ENCODE data around the gene PACS1.
"Not testable (repeated sequence)": the region's sequence is repeated elsewhere in the genome, so short reads cannot be mapped to it uniquely, and the experiment has no call there.

The PACS1 gene

GRCh38 chr11:66230978-66231377, 160.9 kb downstream of the PACS1 start:
- no peak for DNase-seq

DNA sequence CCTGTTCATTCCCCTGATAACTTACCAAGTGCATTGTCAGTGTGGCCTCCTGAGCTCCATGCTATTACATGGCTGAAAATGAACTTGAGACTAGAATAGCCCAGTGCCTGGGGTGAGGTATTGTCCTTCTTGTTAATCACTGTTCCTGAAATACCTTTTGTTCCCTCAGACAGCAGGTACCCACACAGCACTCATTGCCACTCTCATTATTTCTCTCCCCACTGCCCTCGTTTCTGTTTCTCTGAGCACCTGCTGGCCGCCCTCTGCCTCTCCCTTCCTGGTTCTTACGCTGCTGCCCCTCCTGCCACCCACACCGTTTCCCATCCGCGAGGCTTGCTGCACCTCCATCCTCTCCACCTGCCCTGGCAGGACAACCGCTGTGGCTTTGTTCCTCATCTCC, 161.5 kb downstream of the PACS1 start:
- DNase-seq: no peak

- no peak for DNase-seq
Observed at GRCh38 chr11:66232769-66233168, 162.7 kb downstream of the PACS1 start.

DNA sequence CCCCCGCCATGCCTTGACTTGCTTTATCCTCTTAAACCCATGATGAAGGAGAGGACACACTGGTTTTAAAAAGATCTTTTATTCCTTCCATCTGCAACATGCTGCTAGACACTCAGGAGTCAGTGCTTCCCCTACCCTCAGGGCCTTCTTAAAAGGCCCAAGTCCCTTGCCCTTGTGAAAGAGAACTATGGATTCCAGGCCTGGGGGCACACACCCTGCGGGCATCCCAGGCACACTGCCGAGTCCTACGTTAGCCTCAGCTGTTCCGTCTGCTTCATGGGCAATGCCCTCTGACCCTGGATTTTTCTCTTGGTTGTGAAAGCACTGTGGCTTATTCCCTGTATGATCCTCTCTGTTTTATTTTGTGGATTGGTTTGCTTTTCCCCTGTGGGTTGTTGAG, 163.2 kb downstream of the PACS1 start:
- no peak for DNase-seq

- no peak for DNase-seq
Observed at GRCh38 chr11:66235141-66235540, 165.1 kb downstream of the PACS1 start.

DNA sequence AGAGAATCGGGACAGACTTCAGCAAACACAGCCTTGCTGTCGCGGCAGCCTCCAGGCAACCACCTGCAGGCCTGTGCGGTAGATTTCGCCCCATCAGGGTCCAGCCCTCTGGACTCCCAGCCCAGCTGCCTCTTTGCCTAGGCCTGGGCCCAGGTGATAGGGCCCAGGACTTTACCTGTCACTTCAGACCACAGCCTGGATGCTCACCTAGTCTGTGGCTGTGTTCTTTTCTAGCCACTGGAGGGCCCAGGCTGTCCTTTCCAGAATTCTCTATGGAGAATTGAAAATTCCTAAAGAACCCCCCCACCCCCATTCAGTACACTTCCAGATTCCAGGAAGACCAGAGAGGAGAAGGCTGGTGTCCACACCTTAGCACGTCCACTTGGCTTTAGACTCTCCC, 167.8 kb downstream of the PACS1 start:
- no peak for DNase-seq

- no peak for DNase-seq
Observed at GRCh38 chr11:66238786-66239413, 168.8 kb downstream of the PACS1 start.

GRCh38 chr11:66239511-66239910, 169.4 kb downstream of the PACS1 start:
- no peak for DNase-seq

- DNase-seq: no peak
Observed at GRCh38 chr11:66239998-66240780, 170.1 kb downstream of the PACS1 start.

DNA sequence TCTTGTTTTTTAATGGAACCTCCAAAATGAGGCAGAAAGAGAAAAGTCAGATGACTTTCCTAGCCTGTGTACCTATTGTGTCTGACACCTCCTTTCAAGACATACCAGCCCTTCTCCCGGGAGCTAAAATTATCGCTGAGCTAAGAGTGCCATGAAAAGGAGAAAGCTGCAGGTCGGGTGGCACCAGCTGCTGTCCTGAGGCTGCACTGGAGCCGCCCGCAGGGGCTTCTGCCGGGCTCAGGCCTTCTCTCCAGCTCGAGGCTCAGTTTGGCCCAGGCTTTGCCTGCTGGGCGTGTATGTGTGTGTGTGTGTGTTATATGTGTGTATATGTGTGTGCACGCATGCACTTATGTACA, 170.7 kb downstream of the PACS1 start:
- DNase-seq: no peak

- no peak for DNase-seq
Observed at GRCh38 chr11:66242095-66242765, 172.2 kb downstream of the PACS1 start.

- no peak for DNase-seq
Observed at GRCh38 chr11:66243782-66244535, 173.9 kb downstream of the PACS1 start.

GRCh38 chr11:66247295-66247694, 177.2 kb downstream of the PACS1 start:
- no peak for DNase-seq

DNA sequence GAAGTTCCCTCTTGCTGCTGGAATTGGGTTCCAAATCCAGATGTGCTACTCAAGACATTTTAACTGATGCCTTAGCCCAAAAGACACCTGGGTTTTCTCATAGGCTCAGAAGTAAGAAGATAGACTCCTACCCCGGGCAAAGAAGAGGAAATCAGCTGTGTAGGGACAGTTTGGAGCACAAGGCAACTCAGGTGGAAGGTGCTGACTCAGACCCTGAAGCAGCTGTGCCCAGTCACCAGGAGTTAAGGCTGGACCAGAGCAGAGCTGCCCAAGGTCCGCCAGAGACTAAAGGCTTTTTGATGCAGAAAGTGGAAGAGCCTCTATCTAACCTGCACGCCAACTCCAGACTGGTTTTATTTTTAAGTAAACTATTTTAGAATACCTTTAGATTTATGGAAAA, 177.7 kb downstream of the PACS1 start:
- no peak for DNase-seq

GRCh38 chr11:66248903-66249302, 178.8 kb downstream of the PACS1 start:
- no peak for DNase-seq

DNA sequence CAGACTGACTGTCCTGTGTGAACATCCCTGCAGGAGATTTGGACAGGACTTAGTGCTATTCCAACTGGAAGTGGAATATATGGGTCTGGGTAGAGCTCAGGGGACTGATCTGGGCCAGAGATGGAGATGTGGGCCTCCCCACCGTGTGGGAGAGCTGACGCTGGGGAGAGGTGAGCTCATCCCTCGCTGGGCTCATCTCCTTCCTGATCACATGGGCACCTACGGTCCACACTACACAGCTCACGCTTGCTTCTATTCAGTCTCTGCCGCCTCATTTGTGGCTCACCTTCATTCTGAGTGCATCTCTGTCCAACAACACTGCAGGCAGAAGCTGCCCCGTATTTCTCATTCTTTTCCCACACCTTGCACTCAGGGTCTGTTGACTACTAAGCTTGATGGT, 181.7 kb downstream of the PACS1 start:
- DNase-seq: no peak

DNA sequence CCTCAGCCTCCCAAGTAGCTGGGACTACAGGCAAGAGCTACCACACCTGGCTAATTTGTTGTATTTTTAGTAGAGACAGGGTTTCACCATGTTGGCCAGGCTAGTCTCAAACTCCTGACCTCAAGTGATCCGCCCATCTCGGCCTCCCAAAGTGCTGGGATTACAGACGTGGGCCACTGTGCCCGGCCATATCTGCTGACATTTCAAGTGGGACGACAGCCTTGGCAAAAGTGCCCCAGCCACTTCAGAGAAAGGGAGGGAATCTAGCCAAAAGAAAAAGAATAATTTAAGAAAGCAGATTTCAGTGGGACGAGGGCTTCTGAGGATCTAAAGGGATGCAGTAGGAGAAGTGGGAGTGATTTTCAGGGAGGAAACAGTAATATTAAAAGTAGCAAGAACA, 183.0 kb downstream of the PACS1 start:
- DNase-seq: not testable (repeated sequence)

GRCh38 chr11:66258473-66258893, 188.4 kb downstream of the PACS1 start:
- no peak for DNase-seq

DNA sequence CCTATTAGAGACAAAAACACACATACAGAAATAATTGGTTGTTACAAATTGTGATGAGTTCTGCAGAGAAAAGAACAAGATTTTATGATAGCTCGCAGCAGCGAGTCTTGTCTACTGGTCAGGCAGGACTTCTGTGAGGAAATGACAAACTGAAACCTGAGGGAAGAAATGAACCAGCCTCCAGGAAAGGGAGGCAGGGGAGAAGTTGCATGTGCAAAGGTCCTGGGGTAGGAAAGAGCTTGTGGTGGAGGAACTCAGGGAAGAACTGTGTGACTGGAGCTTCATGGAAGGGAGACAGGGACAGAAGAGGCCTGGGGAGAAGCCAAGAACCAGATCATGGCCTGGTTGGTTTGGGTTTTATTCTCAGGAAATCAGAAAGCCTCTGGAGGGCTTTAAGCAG, 189.2 kb downstream of the PACS1 start:
- DNase-seq: no peak

GRCh38 chr11:66259956-66260355, 189.9 kb downstream of the PACS1 start:
- no peak for DNase-seq

GRCh38 chr11:66261578-66261977, 191.5 kb downstream of the PACS1 start:
- no peak for DNase-seq

- no peak for DNase-seq
Observed at GRCh38 chr11:66262191-66262590, 192.1 kb downstream of the PACS1 start.

DNA sequence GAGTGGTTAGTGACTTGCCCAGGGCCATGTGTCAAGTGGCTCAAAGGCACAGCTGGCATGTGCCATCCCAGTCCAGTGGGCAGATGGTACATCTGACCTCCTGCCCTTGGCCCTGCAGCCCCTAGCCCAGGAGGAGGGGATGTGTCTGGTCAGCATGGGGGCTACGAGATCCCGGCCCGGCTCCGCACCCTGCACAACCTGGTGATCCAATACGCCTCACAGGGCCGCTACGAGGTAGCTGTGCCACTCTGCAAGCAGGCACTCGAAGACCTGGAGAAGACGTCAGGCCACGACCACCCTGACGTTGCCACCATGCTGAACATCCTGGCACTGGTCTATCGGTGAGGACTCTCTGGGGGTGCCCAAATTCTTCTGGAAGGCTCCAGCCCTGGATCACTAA, 192.6 kb downstream of the PACS1 start:
- no peak for DNase-seq

- no peak for DNase-seq
Observed at GRCh38 chr11:66263231-66263630, 193.2 kb downstream of the PACS1 start.

Measured in DMS79 (cell line).